ENCODE measurements around the gene UROC1.

- TF ChIP-seq CTCF (IDR thresholded peaks at IDR 0.05; ENCODE audit: low read length), result no peak
- TF ChIP-seq EZH2 (optimal IDR thresholded peaks at IDR 0.05; ENCODE audit: low read depth, low read length), result no peak
Observed at GRCh38 chr3:126435456-126436315, 81.9 kb downstream of the UROC1 start.
